AG08395 (cell line): ENCODE results near the gene PBRM1.

Experiments
- DNase-seq: peaks from one replicate; pipeline ENCODE4 v3.0.0; 2012; ENCODE audit warnings: mixed read lengths, low spot score

The PBRM1 gene

GRCh38 chr3:52574056-52574965, 111.4 kb downstream of the PBRM1 start:
- DNase-seq: no peak

GRCh38 chr3:52572221-52572620, 113.5 kb downstream of the PBRM1 start:
- no peak for DNase-seq

GRCh38 chr3:52570076-52570475, 115.6 kb downstream of the PBRM1 start:
- peak; percentile 17 for DNase-seq

- DNase-seq: no peak
Observed at GRCh38 chr3:52568069-52568468, 117.6 kb downstream of the PBRM1 start.

- no peak for DNase-seq
Observed at GRCh38 chr3:52563984-52564383, 121.7 kb downstream of the PBRM1 start.

- DNase-seq: no peak
Observed at GRCh38 chr3:52561028-52561747, 124.5 kb downstream of the PBRM1 start.

GRCh38 chr3:52558436-52558835, 127.3 kb downstream of the PBRM1 start:
- DNase-seq: no peak

- no peak for DNase-seq
Observed at GRCh38 chr3:52557011-52557960, 128.4 kb downstream of the PBRM1 start.

GRCh38 chr3:52555056-52555455, 130.7 kb downstream of the PBRM1 start:
- no peak for DNase-seq

GRCh38 chr3:52554026-52554755, 131.5 kb downstream of the PBRM1 start:
- DNase-seq: no peak

- no peak for DNase-seq
Observed at GRCh38 chr3:52552089-52552488, 133.6 kb downstream of the PBRM1 start.

GRCh38 chr3:52551118-52551517, 134.6 kb downstream of the PBRM1 start:
- DNase-seq: no peak

GRCh38 chr3:52547143-52547542, 138.6 kb downstream of the PBRM1 start:
- DNase-seq: no peak

- DNase-seq: no peak
Observed at GRCh38 chr3:52546111-52546901, 139.4 kb downstream of the PBRM1 start.

- no peak for DNase-seq
Observed at GRCh38 chr3:52544937-52545336, 140.8 kb downstream of the PBRM1 start.

- no peak for DNase-seq
Observed at GRCh38 chr3:52541050-52541449, 144.7 kb downstream of the PBRM1 start.

- no peak for DNase-seq
Observed at GRCh38 chr3:52539010-52539653, 146.6 kb downstream of the PBRM1 start.

GRCh38 chr3:52537726-52538421, 147.8 kb downstream of the PBRM1 start:
- DNase-seq: no peak

GRCh38 chr3:52537165-52537620, 148.5 kb downstream of the PBRM1 start:
- DNase-seq: no peak
